Gastrocnemius medialis (tissue), 4 donors: ENCODE data around the gene LTBP1. TPM values are rescaled to one million over a fixed set of nuclear protein-coding genes. Genes with fewer than 3 reads are reported as not detected.

Experiments used
- ATAC-seq, 2 donors: fragments of 150-250 bp; one replicate each; pipeline ENCODE4 v1.9.1; 2016
- DNase-seq, 2 donors: peaks; one replicate each; pipeline ENCODE4 v3.0.0-alpha.2; 2019
- H3K27ac ChIP-seq, 4 donors: fragments of 200-600 bp; sonication (generic); 1 replicate in 1 of 4; 2 replicates in 3 of 4; pipeline ENCODE4 v1.5.1; 2016 to 2018; ENCODE audit warnings: mild to moderate bottlenecking in 2 of 4, moderate library complexity in 1 of 4
- H3K27me3 ChIP-seq, 3 donors: fragments of 200-600 bp; sonication (generic) in 2 of 3; 1 replicate in 1 of 3; 2 replicates in 2 of 3; pipeline versions ENCODE4 v1.5.1 to v1.6.0; 2016 to 2019; ENCODE audit warnings: mild to moderate bottlenecking in 1 of 3, moderate library complexity in 1 of 3
- H3K36me3 ChIP-seq, 2 donors: fragments of 200-600 bp; sonication (generic) in 1 of 2; one replicate each; pipeline ENCODE4 v1.5.1; 2017 to 2018
- H3K4me1 ChIP-seq, 2 donors: fragments of 200-600 bp; sonication (generic) in 1 of 2; one replicate each; pipeline ENCODE4 v1.5.1; 2016 to 2017; ENCODE audit warnings: mild to moderate bottlenecking in 2 of 2
- H3K4me3 ChIP-seq, 4 donors: fragments of 200-600 bp; sonication (generic) in 3 of 4; 1 replicate in 1 of 4; 2 replicates in 3 of 4; pipeline ENCODE4 v1.5.1; 2016 to 2019; ENCODE audit warnings: mild to moderate bottlenecking in 2 of 4
- H3K9me3 ChIP-seq, 3 donors: fragments of 200-600 bp; sonication (generic) in 2 of 3; 1 replicate in 1 of 3; 2 replicates in 2 of 3; pipeline ENCODE4 v1.5.1; 2016 to 2019
- CTCF ChIP-seq, 5 experiments: fragments of 450-650 bp in 3 of 5; fragments of 200-600 bp in 2 of 5; sonication (generic) in 2 of 5; IDR thresholded peaks in 4 of 5; conservative IDR thresholded peaks in 1 of 5; 1 replicate in 4 of 5; 2 replicates in 1 of 5; pipeline ENCODE4 v1.5.1; 2016 to 2019; ENCODE audit warnings: antibody characterized with exemption in 5 of 5, mild to moderate bottlenecking in 3 of 5, moderate library complexity in 3 of 5
- POLR2A ChIP-seq, 2 donors: fragments of 450-650 bp; IDR thresholded peaks; one replicate each; pipeline ENCODE4 v1.6.1; 2017; ENCODE audit warnings: antibody characterized with exemption in 2 of 2, mild to moderate bottlenecking in 2 of 2, moderate library complexity in 2 of 2
- in situ Hi-C, 4 donors: fragments of 200-750 bp; cut with MboI; loops; one replicate each; pipeline versions ENCODE4 v1.15.0 to v1.8.0; 2017; ENCODE audit warnings: low sequenced_read_pairs in 4 of 4
- intact Hi-C: fragments of 100-400 bp; cut with DNase I; formaldehyde crosslinking; loops from one replicate; pipeline ENCODE4 v1.15.1; 2023; ENCODE audit warnings: low total_unique reads
- total RNA-seq, 4 donors: library from RNA; depleted of rRNA; stranded (reverse); fragments of >200 nt; gene quantifications; one replicate each; pipeline versions ENCODE4 v1.1.0 to v1.2.3, GENCODE V29; 2016

LTBP1 gene
- total RNA-seq = 10 to 100 TPM in 3 of 4 donors, 1 to 10 TPM in 1; 8.0 to 42.8 (median 18.4) TPM

- Histone ChIP-seq H3K4me3 (peak within 1 kb of the TSS; percentile 71 to 83 (median 74)), H3K36me3 (no peaks in the 10 kb centered on the region), H3K9me3 (no peaks in the 10 kb centered on the region), H3K4me1 (no peaks in the 10 kb centered on the region), H3K27ac (peak within 1 kb of the TSS; percentile 75 to 79 (median 78)), H3K27me3 (no peaks in the 10 kb centered on the region)
- in situ Hi-C loops (loop anchor here in 2 of 4 donors (10.0 kb wide), 3 partner anchors 88 to 172 kb away; no protein-coding TSS in a partner anchor), intact Hi-C loops (loop anchor here (1.0 to 5.0 kb wide), 4 partner anchors 76 to 191 kb away; no protein-coding TSS in a partner anchor)
- DNase-seq (peak; percentile 54 to 61), ATAC-seq (peak; percentile 82 to 84)
- TF ChIP-seq CTCF (IDR thresholded peaks at IDR 0.05 in 4 of 5, conservative IDR thresholded peaks at IDR 0.05 in 1 of 5) (peak; percentile 48 to 85 (median 65)), POLR2A (IDR thresholded peaks at IDR 0.05) (peak; percentile 62 to 74)
Measured at GRCh38 chr2:32946314-32947075, at the start of gene LTBP1. TSS of gene LTBP1 (plus strand) at chr2:32946953. CDS start at chr2:32947325, 372 bp downstream.

- Histone ChIP-seq H3K4me3 (no peak overlapping the region), H3K27me3 (no peaks in the 10 kb centered on the region), H3K36me3 (no peaks in the 10 kb centered on the region), H3K9me3 (peaks cover 0 to 3% (median 0%) of the 10 kb centered on the region in 3 donors), H3K27ac (no peak overlapping the region), H3K4me1 (no peaks in the 10 kb centered on the region)
- TF ChIP-seq POLR2A (IDR thresholded peaks at IDR 0.05) = no peak
- TF ChIP-seq CTCF (IDR thresholded peaks at IDR 0.05 in 4 of 5, conservative IDR thresholded peaks at IDR 0.05 in 1 of 5) = no peak
- ATAC-seq = no peak
- in situ Hi-C loops (no loop called here), intact Hi-C loops (no loop called here)
- DNase-seq = no peak
Measured at GRCh38 chr2:32900246-32900973, 46.3 kb upstream of the LTBP1 start.

GRCh38 chr2:32901313-32901712 is 45.4 kb upstream of the LTBP1 start:
- no peaks in the 10 kb centered on the region for H3K4me1 ChIP-seq
- no peak overlapping the region for H3K27ac ChIP-seq
- ATAC-seq (no peak), DNase-seq (no peak)
- intact Hi-C loops (no loop called here), in situ Hi-C loops (no loop called here)
- H3K9me3 ChIP-seq = peaks cover 0 to 3% (median 0%) of the 10 kb centered on the region in 3 donors
- H3K36me3 ChIP-seq = no peaks in the 10 kb centered on the region
- H3K27me3 ChIP-seq = no peaks in the 10 kb centered on the region
- no peak for TF ChIP-seq CTCF (IDR thresholded peaks at IDR 0.05 in 4 of 5, conservative IDR thresholded peaks at IDR 0.05 in 1 of 5)
- no peak for TF ChIP-seq POLR2A (IDR thresholded peaks at IDR 0.05)
- no peak overlapping the region for H3K4me3 ChIP-seq

GRCh38 chr2:32902174-32902573 is 44.6 kb upstream of the LTBP1 start:
- intact Hi-C loops = no loop called here

More at GRCh38 chr2:32902174-32902573, 44.6 kb upstream of the LTBP1 start:
- no peak for DNase-seq
- Histone ChIP-seq H3K27ac (no peak overlapping the region), H3K4me1 (no peaks in the 10 kb centered on the region), H3K27me3 (no peaks in the 10 kb centered on the region), H3K36me3 (no peaks in the 10 kb centered on the region), H3K4me3 (no peak overlapping the region), H3K9me3 (peaks cover 0 to 2% (median 0%) of the 10 kb centered on the region in 3 donors)
- TF ChIP-seq POLR2A (IDR thresholded peaks at IDR 0.05) (no peak), CTCF (IDR thresholded peaks at IDR 0.05 in 4 of 5, conservative IDR thresholded peaks at IDR 0.05 in 1 of 5) (no peak)
- in situ Hi-C loops = no loop called here
- no peak for ATAC-seq
